Retinal pigment epithelial cell (primary cell): ENCODE measurements around the gene UBQLN3.

Source experiments
- DNase-seq: peaks from one replicate; pipeline ENCODE4 v3.0.0-alpha.2; 2010; ENCODE audit warnings: low read depth
- H3K4me3 ChIP-seq: 2 replicates; pipeline ENCODE4 v1.5.1; 2011; ENCODE audit warnings: mild to moderate bottlenecking, low read length, control low read depth, moderate library complexity
- CTCF ChIP-seq: conservative IDR thresholded peaks from 2 replicates; pipeline ENCODE4 v1.5.1; 2011; ENCODE audit warnings: low read depth, low read length, control low read depth, inconsistent platforms

UBQLN3 gene

GRCh38 chr11:5488798-5489399 lies 20.9 kb downstream of the UBQLN3 start:
- no peak overlapping the region for H3K4me3 ChIP-seq
- TF ChIP-seq CTCF, result no peak
- DNase-seq, result no peak

- H3K4me3 ChIP-seq, result no peak within 1 kb of the TSS
- TF ChIP-seq CTCF, result no peak
- no peak for DNase-seq
Measured at GRCh38 chr11:5488385-5488784, 21.4 kb downstream of the UBQLN3 start, which contains the start of gene OR52D1. TSS of gene OR52D1 (plus strand) at chr11:5488685. CDS start at chr11:5488707, 22 bp downstream.

GRCh38 chr11:5486421-5486820 lies 23.3 kb downstream of the UBQLN3 start:
- H3K4me3 ChIP-seq, result no peak overlapping the region
- no peak for DNase-seq
- no peak for TF ChIP-seq CTCF

- no peak overlapping the region for H3K4me3 ChIP-seq
- TF ChIP-seq CTCF, result no peak
- no peak for DNase-seq
Measured at GRCh38 chr11:5486003-5486402, 23.8 kb downstream of the UBQLN3 start.

GRCh38 chr11:5476186-5476819 lies 33.5 kb downstream of the UBQLN3 start:
- DNase-seq, result no peak
- H3K4me3 ChIP-seq, result no peak overlapping the region
- TF ChIP-seq CTCF, result peak; percentile 88

GRCh38 chr11:5473921-5474320 lies 35.8 kb downstream of the UBQLN3 start:
- no peak overlapping the region for H3K4me3 ChIP-seq
- DNase-seq, result no peak
- no peak for TF ChIP-seq CTCF

- H3K4me3 ChIP-seq, result no peak overlapping the region
- no peak for DNase-seq
- no peak for TF ChIP-seq CTCF
Measured at GRCh38 chr11:5467527-5467926, 42.2 kb downstream of the UBQLN3 start.
